Sigmoid colon (tissue), 4 donors: ENCODE data around the gene ADCY7.

Source experiments
- CTCF ChIP-seq, 4 experiments: fragments of 450-650 bp in 3 of 4; fragments of 200-600 bp in 1 of 4; IDR thresholded peaks; one replicate each; pipeline ENCODE4 v1.5.1; 2016 to 2019; ENCODE audit warnings: antibody characterized with exemption in 4 of 4, mild to moderate bottlenecking in 3 of 4, moderate library complexity in 2 of 4
- POLR2A ChIP-seq, 2 donors: fragments of 450-650 bp; IDR thresholded peaks; one replicate each; pipeline ENCODE4 v1.6.1; 2016; ENCODE audit warnings: antibody characterized with exemption in 2 of 2, mild to moderate bottlenecking in 2 of 2, moderate library complexity in 2 of 2
- POLR2AphosphoS5 ChIP-seq, 4 donors: sonication (generic); formaldehyde crosslinking; IDR thresholded peaks; one replicate each; pipeline ENCODE4 v1.6.1; 2017; ENCODE audit warnings: antibody characterized with exemption in 4 of 4

DNA sequence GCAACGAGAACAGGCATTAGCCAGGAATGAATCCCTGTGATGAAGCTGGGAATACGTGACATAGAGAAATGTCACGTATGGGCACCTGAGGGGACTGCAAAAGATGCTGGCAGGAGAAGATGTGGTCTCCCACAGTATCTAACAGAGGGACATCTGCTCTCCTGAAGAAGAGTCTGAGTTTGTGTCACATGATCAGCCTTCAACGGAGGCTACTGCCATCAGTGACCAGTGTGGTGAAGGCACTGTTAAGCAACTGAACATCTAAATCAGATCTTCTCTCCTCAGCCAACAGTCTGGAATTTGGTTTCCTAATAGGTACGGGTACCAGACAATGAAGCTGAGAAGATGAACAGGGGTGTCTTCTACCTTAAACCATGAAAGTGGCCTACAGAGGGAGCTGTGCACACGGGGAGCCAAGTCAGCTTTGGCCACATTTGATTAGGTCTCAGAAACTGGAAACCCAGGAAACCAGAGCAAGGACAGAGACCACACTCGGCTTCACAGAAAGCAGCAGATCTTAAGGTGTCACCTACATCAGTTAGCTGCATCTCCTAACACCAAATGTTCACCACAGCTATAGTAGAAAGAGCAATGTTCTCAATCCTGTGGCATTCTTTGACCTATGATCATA lies 60.6 kb downstream of the ADCY7 start:
- TF ChIP-seq CTCF (IDR thresholded peaks at IDR 0.05) (peak in 2 of 4 experiments; percentile 35 to 47), POLR2AphosphoS5 (IDR thresholded peaks at IDR 0.05) (no peak), POLR2A (IDR thresholded peaks at IDR 0.05) (no peak)
